Retina (tissue), 1 donor: ENCODE measurements around the gene KDM2A.

Experiments
- DNase-seq: peaks from one replicate; pipeline ENCODE4 v3.0.0-alpha.2; 2016

Gene KDM2A

GRCh38 chr11:67306769-67307544, 187.9 kb downstream of the KDM2A start:
- DNase-seq, result no peak

GRCh38 chr11:67307545-67308001, 188.5 kb downstream of the KDM2A start:
- no peak for DNase-seq
